GM23338 (cell line): ENCODE measurements around the gene NTM. TPM values are rescaled to one million over a fixed set of nuclear protein-coding genes. Genes with fewer than 3 reads are reported as not detected.

Source experiments
- ATAC-seq: fragments of 200-7000 bp; cut with Tn5 transposase; 3 replicates; pipeline ENCODE4 v1.9.1; 2020
- DNase-seq: peaks from one replicate; pipeline ENCODE4 v3.0.0-alpha.2; 2015; ENCODE audit warnings: low spot score
- H2AFZ ChIP-seq: fragments of 200-600 bp; sonication (generic); 2 replicates; pipeline ENCODE4 v1.8.0; 2016; ENCODE audit warnings: antibody characterized with exemption, mild to moderate bottlenecking, moderate library complexity
- H3F3A ChIP-seq: fragments of 200-600 bp; sonication (generic); replicated peaks from 2 replicates; pipeline ENCODE4 v1.8.0; 2017; ENCODE audit warnings: antibody characterized with exemption, mixed run types, low read depth
- H3K27ac ChIP-seq: fragments of 200-600 bp; sonication (generic); 2 replicates; pipeline ENCODE4 v1.6.1; 2016; ENCODE audit warnings: low read depth
- H3K27me3 ChIP-seq: fragments of 200-600 bp; sonication (generic); 2 replicates; pipeline ENCODE4 v1.8.0; 2016; ENCODE audit warnings: mild to moderate bottlenecking, mixed run types, moderate library complexity; ENCODE audit not compliant: insufficient read depth
- H3K36me3 ChIP-seq: fragments of 200-600 bp; sonication (generic); 2 replicates; pipeline ENCODE4 v1.8.0; 2016; ENCODE audit warnings: mild to moderate bottlenecking; ENCODE audit not compliant: insufficient read depth
- H3K4me1 ChIP-seq: fragments of 200-600 bp; sonication (generic); 2 replicates; pipeline ENCODE4 v1.8.0; 2016; ENCODE audit warnings: mild to moderate bottlenecking, moderate library complexity; ENCODE audit not compliant: insufficient read depth
- H3K4me2 ChIP-seq: fragments of 200-600 bp; sonication (generic); 2 replicates; pipeline ENCODE4 v1.7.1; 2017; ENCODE audit warnings: mixed run types
- H3K4me3 ChIP-seq: fragments of 200-600 bp; sonication (generic); 2 replicates; pipeline ENCODE4 v1.6.1; 2016; ENCODE audit warnings: mixed run types
- H3K79me2 ChIP-seq: fragments of 200-600 bp; sonication (generic); replicated peaks from 2 replicates; pipeline ENCODE4 v1.8.0; 2017; ENCODE audit warnings: mild to moderate bottlenecking; ENCODE audit not compliant: insufficient read depth
- H3K9me2 ChIP-seq: fragments of 200-600 bp; sonication (generic); 2 replicates; pipeline ENCODE4 v1.8.0; 2017; ENCODE audit not compliant: insufficient read depth
- H4K20me1 ChIP-seq: fragments of 200-600 bp; sonication (generic); replicated peaks from 2 replicates; pipeline ENCODE4 v1.8.0; 2017; ENCODE audit warnings: mild to moderate bottlenecking; ENCODE audit not compliant: insufficient read depth
- H3K27ac Mint-ChIP-seq: 2 replicates; pipeline ENCODE4 v1.8.0; 2020; ENCODE audit warnings: inconsistent platforms, mild to moderate bottlenecking, moderate library complexity, mixed read lengths
- H3K27me3 Mint-ChIP-seq: 3 replicates; pipeline ENCODE4 v1.8.0; 2022; ENCODE audit warnings: low read depth, mild to moderate bottlenecking, moderate library complexity, mixed read lengths, inconsistent platforms; ENCODE audit not compliant: insufficient read depth, poor library complexity
- H3K36me3 Mint-ChIP-seq: 3 replicates; pipeline ENCODE4 v1.8.0; 2021; ENCODE audit warnings: low read depth, mild to moderate bottlenecking, inconsistent platforms, moderate library complexity, mixed read lengths
- H3K4me1 Mint-ChIP-seq: 3 replicates; pipeline ENCODE4 v1.8.0; 2020; ENCODE audit warnings: mild to moderate bottlenecking, inconsistent platforms, mixed read lengths
- H3K4me3 Mint-ChIP-seq: 3 replicates; pipeline ENCODE4 v1.8.0; 2021; ENCODE audit warnings: moderate library complexity, mild to moderate bottlenecking, inconsistent platforms, mixed read lengths
- H3K9me3 Mint-ChIP-seq: 3 replicates; pipeline ENCODE4 v1.8.0; 2020; ENCODE audit warnings: moderate library complexity, mild to moderate bottlenecking, inconsistent platforms, mixed read lengths
- CREB1 ChIP-seq: fragments of 250-450 bp; sonication (Bioruptor Pico); IDR thresholded peaks from 2 replicates; pipeline ENCODE4 v1.5.0; 2020; ENCODE audit warnings: low read depth, mild to moderate bottlenecking, moderate library complexity
- CTCF ChIP-seq, 2 experiments: fragments of 200-600 bp in 1 of 2; sonication (generic) in 1 of 2; conservative IDR thresholded peaks; 2 replicates each; pipeline versions ENCODE4 v1.5.1 to v1.6.1; 2016 to 2017; ENCODE audit warnings: antibody characterized with exemption in 2 of 2, low read depth in 2 of 2, mild to moderate bottlenecking in 2 of 2, moderate library complexity in 1 of 2
- EZH2 ChIP-seq: fragments of 200-600 bp; sonication (generic); IDR thresholded peaks from one replicate; pipeline ENCODE4 v1.8.0; 2017; ENCODE audit warnings: antibody characterized with exemption, mild to moderate bottlenecking, low read depth; ENCODE audit not compliant: unreplicated experiment
- EZH2phosphoT487 ChIP-seq: fragments of 200-600 bp; sonication (generic); IDR thresholded peaks from one replicate; pipeline ENCODE4 v1.8.1; 2018; ENCODE audit warnings: antibody characterized with exemption; ENCODE audit not compliant: unreplicated experiment
- NANOG ChIP-seq: IDR thresholded peaks from 2 replicates; pipeline ENCODE4 v1.6.1; 2016; ENCODE audit warnings: antibody characterized with exemption, borderline replicate concordance
- STAT1 ChIP-seq: IDR thresholded peaks from one replicate; pipeline ENCODE4 v1.6.1; 2016; ENCODE audit warnings: antibody characterized with exemption; ENCODE audit not compliant: unreplicated experiment
- ZNF331 ChIP-seq: fragments of 250-450 bp; sonication (Bioruptor Pico); IDR thresholded peaks from 2 replicates; pipeline ENCODE4 v1.5.0; 2020; ENCODE audit warnings: low read depth, mild to moderate bottlenecking, moderate library complexity
- ZNF462 ChIP-seq: fragments of 250-450 bp; sonication (Bioruptor Pico); IDR thresholded peaks from 2 replicates; pipeline ENCODE4 v1.5.0; 2020; ENCODE audit warnings: mild to moderate bottlenecking, moderate library complexity
- polyA plus RNA-seq: library from polyadenylated mRNA; unstranded; fragments of >200 nt; fragmentation: Nextera tagmentation; extraction: Ambion mirVana; gene quantifications from 2 replicates; pipeline ENCODE4 v1.2.1, GENCODE V29; 2016
- total RNA-seq: library from RNA; depleted of rRNA; stranded (reverse); fragments of >200 nt; shearing (Covaris generic); gene quantifications from 2 replicates; pipeline ENCODE4 v1.2.3, GENCODE V29; 2014

NTM gene
- total and polyA plus RNA-seq, 2 experiments from 2014 or later = 10.6 to 14.6 TPM

- Histone ChIP-seq H4K20me1 (no peaks in the 10 kb centered on the region), H3F3A (peaks cover 6% of the 10 kb centered on the region; the same call in 1 of the 2 replicates), H3K27me3 (no peaks in the 10 kb centered on the region), H2AFZ (no peak overlapping the region), H3K4me3 (no peak overlapping the region), H3K27ac (no peak overlapping the region), H3K36me3 (no peaks in the 10 kb centered on the region), H3K79me2 (no peaks in the 10 kb centered on the region), H3K4me2 (no peak overlapping the region), H3K9me2 (no peaks in the 10 kb centered on the region; the same call in 1 of the 2 replicates), H3K4me1 (peaks cover 20% of the 10 kb centered on the region)
- Mint-ChIP-seq H3K4me3 (no peak overlapping the region), H3K36me3 (no peaks in the 10 kb centered on the region), H3K27ac (no peak overlapping the region), H3K27me3 (peaks cover 2% of the 10 kb centered on the region), H3K4me1 (peaks cover under 1% of the 10 kb centered on the region), H3K9me3 (no peaks in the 10 kb centered on the region)
- TF ChIP-seq EZH2phosphoT487 (no peak), STAT1 (no peak), ZNF331 (CRISPR knock-in tag) (no peak), ZNF462 (no peak), EZH2 (no peak), NANOG (no peak), CTCF (conservative IDR thresholded peaks at IDR 0.05; ENCODE audit: low read depth in 2 of 2) (no peak), CREB1 (CRISPR knock-in tag) (no peak)
- ATAC-seq = no peak
- DNase-seq = no peak
Measured at GRCh38 chr11:131894615-131895544, 524.5 kb downstream of the NTM start.
